Aorta (tissue), 5 donors: ENCODE results near the gene RNF115. TPM values are rescaled to one million over a fixed set of nuclear protein-coding genes. Genes with fewer than 3 reads are reported as not detected.
"Not testable (repeated sequence)": the region's sequence is repeated elsewhere in the genome, so short reads cannot be mapped to it uniquely, and the experiment has no call there.

Experiments
- ATAC-seq: fragments of 200-7000 bp; cut with Tn5 transposase; one replicate; pipeline ENCODE4 v1.9.1; 2022; ENCODE audit warnings: moderate library complexity; ENCODE audit not compliant: low FRiP score
- DNase-seq, 2 donors: peaks; one replicate each; pipeline ENCODE4 v3.0.0-alpha.2; 2020
- H3K27ac ChIP-seq, 2 donors: one replicate each; pipeline ENCODE4 v1.5.1; 2013; ENCODE audit warnings: low read length in 2 of 2, mild to moderate bottlenecking in 2 of 2, moderate library complexity in 2 of 2, control low read depth in 1 of 2, inconsistent platforms in 1 of 2, low read depth in 1 of 2
- H3K27me3 ChIP-seq, 2 donors: one replicate each; pipeline ENCODE4 v1.6.1; 2013; ENCODE audit warnings: control low read depth in 1 of 2, low read length in 1 of 2, mild to moderate bottlenecking in 1 of 2, moderate library complexity in 1 of 2; ENCODE audit not compliant: insufficient read depth in 2 of 2, control insufficient read depth in 1 of 2
- H3K36me3 ChIP-seq, 2 donors: one replicate each; pipeline ENCODE4 v1.6.1; 2013; ENCODE audit warnings: control low read depth in 1 of 2, low read length in 1 of 2, mild to moderate bottlenecking in 1 of 2; ENCODE audit not compliant: insufficient read depth in 2 of 2, control insufficient read depth in 1 of 2
- H3K4me1 ChIP-seq, 2 donors: one replicate each; pipeline ENCODE4 v1.6.1; 2013; ENCODE audit warnings: low read length in 2 of 2, control low read depth in 1 of 2, mild to moderate bottlenecking in 1 of 2, moderate library complexity in 1 of 2; ENCODE audit not compliant: insufficient read depth in 2 of 2, control insufficient read depth in 1 of 2
- H3K4me3 ChIP-seq, 2 donors: one replicate each; pipeline ENCODE4 v1.5.1; 2013; ENCODE audit warnings: low read length in 2 of 2, control low read depth in 1 of 2, mild to moderate bottlenecking in 1 of 2
- H3K9me3 ChIP-seq: one replicate; pipeline ENCODE4 v1.6.1; 2013; ENCODE audit warnings: mild to moderate bottlenecking, low read length; ENCODE audit not compliant: control insufficient read depth
- WGBS, 2 donors: extraction: QIAGEN DNeasy Blood & Tissue Kit; methylation state at CpG; one replicate each; pipeline ENCODE4 v1.1.7; 2013; 5-methylcytosine and 5-hydroxymethylcytosine counted together
- intact Hi-C, 2 donors: fragments of 100-400 bp; cut with DNase I; formaldehyde crosslinking; loops; one replicate each; pipeline versions ENCODE4 v1.14.2 to v1.15.0; 2022
- polyA plus RNA-seq, 2 donors: library from polyadenylated mRNA; stranded (reverse); fragments of 200-250 nt; gene quantifications; one replicate each; pipeline ENCODE4 v1.2.3, GENCODE V29; 2013
- total RNA-seq, 2 donors: library from RNA; stranded (reverse); fragmentation: NEBNext Ultra II Directional; extraction: Animal tissue kit (Norgen Biotek cat#: 25700); gene quantifications; one replicate each; pipeline ENCODE4 v1.2.1, GENCODE V29; 2021
- donor health status: healthy with polysubstance abuse.
- donor health status: Bipolar disorder and iron deficiency.
- donor health status: DM: no; HTN: no; CAD: no.
- donor health status: DM: no; HTN: no; CAD: no.
- donor health status: DM: yes; HTN: yes; CAD: no.

RNF115 gene
- total and polyA plus RNA-seq, 4 donors, result 13.3 to 60.3 (median 22.1) TPM

- H3K27me3 ChIP-seq, DNase-seq, ATAC-seq: not testable (repeated sequence)
These were observed 10.7 kb downstream of the RNF115 start for GRCh38 chr1:145812977-145813810.

GRCh38 chr1:145806844-145807243, 17.1 kb downstream of the RNF115 start:
- DNase-seq, result no peak
- no peaks in the 10 kb centered on the region for H3K9me3 ChIP-seq
- peaks cover 0 to 3% of the 10 kb centered on the region in 2 donors for H3K4me1 ChIP-seq
- no peaks in the 10 kb centered on the region for H3K27me3 ChIP-seq
- intact Hi-C loops, result no loop called here
- ATAC-seq, result no peak
- H3K27ac ChIP-seq, result no peak overlapping the region
- no peak overlapping the region for H3K4me3 ChIP-seq
- 91 to 96% methylated on average over 7 of the region's 7 CpGs for WGBS, 2 donors
- H3K36me3 ChIP-seq, result no peaks in the 10 kb centered on the region

More at GRCh38 chr1:145812977-145813810, 10.7 kb downstream of the RNF115 start:
- H3K4me3 ChIP-seq, H3K9me3 ChIP-seq, intact Hi-C loops, H3K27ac ChIP-seq, H3K36me3 ChIP-seq, H3K4me1 ChIP-seq: not testable (repeated sequence)
- WGBS, 2 donors, result 52 to 56% methylated on average over 5 of the region's 6 CpGs

GRCh38 chr1:145806408-145806807, 17.5 kb downstream of the RNF115 start:
- Histone ChIP-seq H3K9me3 (no peaks in the 10 kb centered on the region), H3K4me3 (no peak overlapping the region), H3K27ac (no peak overlapping the region), H3K36me3 (no peaks in the 10 kb centered on the region), H3K27me3 (no peaks in the 10 kb centered on the region), H3K4me1 (peaks cover 0 to 3% of the 10 kb centered on the region in 2 donors)
- intact Hi-C loops, result no loop called here
- WGBS, 2 donors, result 98 to 99% methylated on average over 4 of the region's 4 CpGs
- DNase-seq (no peak), ATAC-seq (no peak)

GRCh38 chr1:145805057-145805456, 18.8 kb downstream of the RNF115 start:
- DNase-seq (no peak), ATAC-seq (no peak)
- Histone ChIP-seq H3K36me3 (no peaks in the 10 kb centered on the region), H3K4me3 (no peak overlapping the region), H3K4me1 (peaks cover 0 to 3% of the 10 kb centered on the region in 2 donors), H3K27ac (no peak overlapping the region), H3K9me3 (no peaks in the 10 kb centered on the region), H3K27me3 (no peaks in the 10 kb centered on the region)
- intact Hi-C loops, result no loop called here
- WGBS, 2 donors, result 71 to 86% methylated on average over 1 of the region's 1 CpG

DNA sequence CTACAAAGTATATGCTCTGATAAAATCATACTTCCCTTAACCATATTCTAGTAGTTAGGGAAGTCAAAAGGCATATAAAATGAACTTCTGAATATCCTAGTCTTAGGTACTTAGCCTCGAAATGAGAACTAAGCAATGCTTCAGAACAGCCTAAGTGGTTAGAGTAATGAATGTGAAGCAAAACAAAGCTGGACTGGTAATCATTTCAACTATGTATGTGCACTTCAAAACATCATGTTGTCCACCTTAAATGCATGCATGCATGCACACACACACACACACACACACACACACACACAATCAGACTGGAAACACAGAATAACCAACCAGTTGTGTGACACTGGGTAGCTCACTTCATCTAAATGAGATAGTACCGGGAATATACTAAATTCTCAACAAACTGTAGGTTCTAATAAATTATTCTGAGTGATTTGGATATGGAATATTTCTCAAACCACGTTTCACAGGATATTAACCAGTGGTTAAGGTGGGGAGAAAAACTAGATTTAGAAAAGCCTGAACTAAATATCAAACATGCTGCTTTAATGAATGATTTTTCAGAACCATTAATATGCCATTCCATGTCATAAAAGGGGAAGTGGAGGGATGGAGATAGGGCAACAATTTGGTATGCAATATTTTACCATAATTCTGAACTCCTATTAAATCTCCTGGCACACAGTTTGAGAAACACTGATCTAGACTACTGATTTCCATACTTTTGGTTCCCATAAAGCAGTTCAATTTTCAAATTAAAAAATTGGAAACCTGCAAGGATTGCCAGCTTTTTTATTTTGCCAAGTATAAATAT, 19.5 kb downstream of the RNF115 start:
- no peaks in the 10 kb centered on the region for H3K27me3 ChIP-seq
- intact Hi-C loops, result no loop called here
- DNase-seq (no peak), ATAC-seq (no peak)
- H3K9me3 ChIP-seq, result no peaks in the 10 kb centered on the region
- 50 to 64% methylated on average over 3 of the region's 3 CpGs for WGBS, 2 donors
- no peaks in the 10 kb centered on the region for H3K36me3 ChIP-seq
- H3K4me1 ChIP-seq, result peaks cover 0 to 5% of the 10 kb centered on the region in 2 donors
- no peak overlapping the region for H3K4me3 ChIP-seq
- no peak overlapping the region for H3K27ac ChIP-seq

- DNase-seq (no peak), ATAC-seq (no peak)
- no peak overlapping the region for H3K27ac ChIP-seq
- H3K36me3 ChIP-seq, result no peaks in the 10 kb centered on the region
- intact Hi-C loops, result no loop called here
- H3K27me3 ChIP-seq, result no peaks in the 10 kb centered on the region
- H3K9me3 ChIP-seq, result no peaks in the 10 kb centered on the region
- H3K4me3 ChIP-seq, result no peak overlapping the region
- WGBS, 2 donors, result 90 to 96% methylated on average over 2 of the region's 2 CpGs
- peaks cover 0 to 7% of the 10 kb centered on the region in 2 donors for H3K4me1 ChIP-seq
These were observed 24.1 kb downstream of the RNF115 start for GRCh38 chr1:145799806-145800205.

GRCh38 chr1:145796753-145797152, 27.1 kb downstream of the RNF115 start:
- Histone ChIP-seq H3K36me3 (no peaks in the 10 kb centered on the region), H3K4me3 (no peak overlapping the region), H3K27me3 (no peaks in the 10 kb centered on the region), H3K27ac (no peak overlapping the region), H3K9me3 (no peaks in the 10 kb centered on the region), H3K4me1 (peaks cover 0 to 8% of the 10 kb centered on the region in 2 donors)
- 60 to 92% methylated on average over 1 of the region's 1 CpG for WGBS, 2 donors
- DNase-seq, result no peak
- ATAC-seq, result no peak
- intact Hi-C loops, result no loop called here

GRCh38 chr1:145795257-145795881, 28.5 kb downstream of the RNF115 start:
- Histone ChIP-seq H3K9me3 (no peaks in the 10 kb centered on the region), H3K4me1 (peaks cover 0 to 8% of the 10 kb centered on the region in 2 donors), H3K4me3 (no peak overlapping the region), H3K27ac (no peak overlapping the region), H3K36me3 (no peaks in the 10 kb centered on the region), H3K27me3 (no peaks in the 10 kb centered on the region)
- no peak for DNase-seq
- 91 to 96% methylated on average over 10 of the region's 10 CpGs for WGBS, 2 donors
- no peak for ATAC-seq
- intact Hi-C loops, result no loop called here
